ENCODE measurements around the gene CACNA2D3.
"Not testable (repeated sequence)": the region's sequence is repeated elsewhere in the genome, so short reads cannot be mapped to it uniquely, and the experiment has no call there.

CACNA2D3 gene

DNA sequence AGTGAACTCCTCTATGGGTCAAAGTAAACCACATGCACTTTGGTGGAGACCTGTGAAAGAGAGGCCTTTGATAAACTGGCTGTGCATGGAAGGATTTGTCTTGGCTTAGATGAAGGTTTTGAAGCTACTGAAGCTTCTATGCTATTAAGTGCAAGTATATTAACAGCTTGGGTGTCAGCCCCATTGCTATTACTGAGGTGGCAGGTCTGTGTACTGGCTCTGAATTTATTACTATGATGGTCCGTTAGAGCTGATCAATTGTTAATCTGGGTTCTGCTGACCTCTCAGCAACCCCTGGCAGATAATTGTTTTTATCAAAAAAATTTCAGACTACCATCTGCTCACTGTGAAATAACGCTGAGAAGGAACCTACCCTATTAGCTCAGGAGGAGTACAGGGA is 268.2 kb downstream of the CACNA2D3 start:
- no peak for DNase-seq

DNA sequence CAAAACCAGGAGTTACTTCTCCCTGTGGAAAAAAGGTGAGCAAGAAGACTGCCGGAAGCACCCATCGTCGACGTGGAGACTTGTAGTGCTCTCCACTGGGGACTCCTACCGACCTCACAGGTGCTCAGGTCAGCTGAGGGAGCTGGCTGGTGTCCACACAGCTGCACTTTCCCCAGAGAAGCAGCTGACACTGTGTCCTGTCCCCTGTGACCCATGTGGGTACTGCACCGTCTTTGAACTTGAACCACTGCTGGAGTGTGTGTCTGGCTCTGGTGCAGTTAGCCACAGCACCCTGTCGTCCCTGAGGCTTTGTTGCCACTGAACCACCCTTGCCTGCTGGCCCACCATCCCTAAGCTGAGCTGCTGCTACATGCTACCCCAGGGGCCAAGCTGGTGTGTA is 270.8 kb downstream of the CACNA2D3 start:
- DNase-seq: no peak

DNA sequence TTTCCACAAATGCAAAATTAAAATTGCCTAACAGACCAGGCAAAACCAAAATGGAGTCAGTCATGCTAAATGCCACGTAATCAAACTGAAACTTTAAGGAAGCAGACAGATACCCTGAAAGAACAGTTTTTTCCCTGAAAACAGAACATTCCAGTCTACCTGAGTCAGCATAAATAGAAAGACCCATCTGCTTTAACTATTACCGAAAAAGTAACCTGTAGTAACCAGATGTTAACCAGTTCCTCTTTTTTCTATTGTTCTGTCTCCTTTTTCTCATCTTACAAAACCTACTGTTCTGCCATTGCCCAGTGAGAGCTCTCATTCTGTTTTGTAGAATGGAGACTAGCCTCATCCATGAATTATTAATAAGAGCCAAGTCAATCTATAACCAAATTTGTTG is 286.0 kb downstream of the CACNA2D3 start:
- DNase-seq: no peak

DNA sequence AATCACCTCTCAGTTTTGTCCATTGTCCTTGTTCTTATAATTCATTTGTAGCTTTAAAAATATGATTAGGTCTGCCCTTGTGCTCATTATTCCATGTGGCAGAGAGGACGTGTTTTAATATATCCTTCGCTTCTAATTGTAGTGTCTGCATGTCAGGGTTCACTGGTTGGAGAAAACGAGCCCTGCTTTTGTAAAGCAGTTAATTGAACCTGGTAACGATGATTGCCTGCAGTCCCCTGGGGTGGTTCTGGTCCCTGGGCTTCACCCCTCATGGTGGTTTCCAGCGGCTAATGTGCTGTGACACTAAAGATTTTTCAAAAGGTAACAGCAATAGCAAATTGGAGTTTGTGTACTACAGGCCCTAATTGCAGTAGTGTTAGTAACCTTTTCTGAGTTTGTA is 299.6 kb downstream of the CACNA2D3 start:
- DNase-seq: no peak

DNA sequence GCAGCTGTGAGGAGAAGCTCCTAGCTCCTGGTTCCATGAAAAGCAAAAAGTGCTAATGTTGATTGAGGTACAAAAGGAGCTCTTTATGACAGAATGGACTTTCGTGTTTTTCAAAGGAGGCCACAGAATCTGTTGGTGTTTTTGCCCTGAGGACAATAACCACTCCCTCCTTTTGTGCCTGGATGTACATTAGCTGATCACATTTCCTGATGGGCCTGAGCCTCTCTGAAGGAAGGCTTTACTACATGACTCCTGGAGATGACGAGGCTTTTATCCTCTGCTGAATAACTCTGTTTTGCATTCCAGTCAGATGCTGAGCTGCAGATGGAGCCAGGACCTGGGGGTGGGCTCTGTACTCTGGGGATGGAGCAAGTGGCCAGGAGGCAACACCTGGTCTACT is 301.9 kb downstream of the CACNA2D3 start:
- DNase-seq: no peak

DNA sequence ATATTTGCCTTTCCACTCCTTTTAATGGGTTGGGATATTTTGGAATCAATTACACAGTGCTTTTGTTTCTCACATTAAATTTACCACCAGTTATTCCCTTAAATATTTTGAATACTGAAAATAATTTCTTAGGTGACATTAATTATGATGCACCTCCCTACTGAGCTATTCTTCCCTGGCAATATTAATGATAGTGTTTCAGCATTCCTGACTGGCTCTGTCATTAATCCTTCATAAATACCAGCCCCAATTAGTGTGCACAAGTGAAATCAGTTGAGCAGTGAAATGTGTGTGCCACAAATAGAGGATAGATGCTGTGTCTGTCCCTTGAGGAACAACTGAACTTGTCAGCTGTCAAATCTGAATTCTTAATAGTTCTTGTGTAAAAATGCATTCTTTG is 304.0 kb downstream of the CACNA2D3 start:
- no peak for DNase-seq

DNA sequence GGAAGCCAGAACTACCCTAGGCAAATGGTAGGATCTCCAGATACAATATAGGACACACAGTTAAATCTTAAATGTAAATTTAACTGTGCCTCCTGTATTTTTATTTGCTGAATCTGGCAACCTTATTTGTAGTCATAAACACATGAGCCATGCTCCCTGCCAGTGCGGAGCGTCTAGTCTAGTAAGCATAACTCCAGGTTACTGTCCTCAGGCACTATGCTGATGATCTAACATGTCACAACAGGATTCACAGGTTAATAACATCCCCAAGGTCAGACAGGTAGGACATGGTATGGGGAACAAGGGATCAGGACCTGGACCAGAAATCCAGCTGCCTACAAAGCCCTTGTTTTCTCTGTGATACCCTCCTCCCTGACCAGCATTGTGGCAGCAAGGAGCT is 305.1 kb downstream of the CACNA2D3 start:
- DNase-seq: no peak

DNA sequence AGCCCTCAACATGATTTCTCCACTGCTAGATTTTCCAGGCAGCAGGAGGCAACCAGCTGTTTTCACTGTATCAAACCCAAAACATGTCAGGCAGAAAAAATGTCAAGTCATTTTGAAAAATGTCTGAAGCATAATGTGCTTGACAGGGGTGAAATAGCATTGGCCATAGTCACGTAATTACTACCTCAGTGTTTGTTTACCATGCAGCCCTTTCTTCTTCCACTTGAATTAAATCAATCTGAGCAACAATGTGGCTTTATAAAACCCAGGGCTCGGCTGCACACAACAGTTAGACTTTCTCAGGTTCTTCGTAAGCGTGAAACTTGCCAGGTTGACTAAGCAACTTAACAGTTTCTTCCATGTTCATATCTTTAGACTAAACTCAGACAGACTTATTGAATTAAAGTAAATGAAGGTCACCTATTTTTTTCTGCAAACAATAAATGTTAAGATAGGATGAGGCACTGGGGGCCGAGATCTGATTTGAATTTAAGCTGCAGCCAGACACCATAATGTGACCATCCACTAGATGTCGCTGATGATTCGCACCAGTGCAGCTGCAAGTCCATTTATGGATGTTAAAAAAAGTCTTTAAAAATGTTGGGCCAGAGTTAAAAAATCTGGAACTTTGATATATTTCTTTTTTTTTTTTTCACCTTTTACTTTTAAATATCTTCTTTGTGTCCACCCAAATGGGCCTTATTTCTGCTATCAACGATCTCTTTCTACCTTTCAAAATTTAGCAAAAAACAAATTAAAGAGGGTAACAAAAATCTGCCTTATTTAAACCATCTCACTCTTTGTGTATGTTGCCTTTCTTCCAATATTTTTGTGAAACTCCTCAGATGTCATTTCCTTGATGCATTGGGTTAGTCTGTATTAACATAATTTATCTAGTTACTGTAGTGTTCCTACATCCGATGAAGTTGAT is 305.9 kb downstream of the CACNA2D3 start:
- DNase-seq: peak; percentile 26

DNA sequence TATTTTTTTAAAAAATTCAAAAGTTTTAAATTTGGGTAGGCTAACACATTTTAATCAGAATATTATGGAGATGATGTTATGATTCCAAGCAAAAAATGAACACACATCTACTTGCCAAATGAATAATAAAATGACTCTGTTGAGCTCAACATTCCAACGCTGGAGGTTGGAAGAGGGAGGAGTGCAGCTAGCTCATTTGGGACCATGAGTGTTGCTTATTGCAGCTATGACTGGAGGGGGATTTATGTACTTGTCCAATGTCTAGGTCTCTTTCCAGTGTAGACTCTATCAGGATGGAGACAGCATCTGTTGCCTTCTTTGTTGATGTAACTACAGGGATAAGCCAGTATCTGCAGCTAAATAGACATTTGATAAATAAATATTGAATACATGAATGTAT is 310.6 kb downstream of the CACNA2D3 start:
- no peak for DNase-seq

DNA sequence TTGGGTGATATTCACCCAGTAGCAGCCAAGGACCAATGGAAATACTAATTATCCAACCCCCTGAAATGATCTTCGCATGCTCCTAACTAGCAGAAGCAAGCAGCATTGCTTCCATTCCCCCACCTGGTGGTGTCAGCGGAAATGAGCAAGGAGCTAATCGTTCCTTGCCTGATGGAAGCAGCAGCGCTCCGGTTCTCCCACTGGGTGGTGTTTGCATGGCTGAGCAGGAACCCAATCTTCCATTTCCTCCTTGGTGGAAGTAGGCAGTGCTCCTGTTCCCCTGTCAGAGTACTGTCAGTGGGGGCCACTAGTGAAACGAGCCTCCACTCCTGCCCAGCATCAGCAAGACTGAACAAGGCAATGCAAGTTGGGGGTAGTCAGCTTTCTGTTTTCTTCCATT is 311.5 kb downstream of the CACNA2D3 start:
- DNase-seq: no peak

DNA sequence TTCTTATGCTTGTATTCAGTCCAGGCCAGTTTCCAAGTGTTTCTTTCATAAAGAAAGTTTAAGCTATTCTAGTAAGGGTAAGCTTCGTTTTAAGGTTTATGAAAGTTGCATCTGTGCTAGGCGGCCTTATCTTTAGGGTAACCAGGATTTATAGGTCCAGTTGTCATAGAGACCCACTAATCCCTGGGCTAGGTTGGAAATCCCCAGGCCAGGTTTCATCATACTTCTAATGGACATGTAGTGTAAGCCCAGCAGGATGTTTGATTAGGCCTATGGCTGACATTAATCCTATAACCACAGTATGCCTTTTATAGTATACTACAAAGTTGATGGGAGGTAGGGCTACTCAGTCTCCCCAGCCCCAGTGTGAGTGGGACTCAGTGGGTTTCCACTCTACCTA is 312.4 kb downstream of the CACNA2D3 start:
- DNase-seq: no peak

DNA sequence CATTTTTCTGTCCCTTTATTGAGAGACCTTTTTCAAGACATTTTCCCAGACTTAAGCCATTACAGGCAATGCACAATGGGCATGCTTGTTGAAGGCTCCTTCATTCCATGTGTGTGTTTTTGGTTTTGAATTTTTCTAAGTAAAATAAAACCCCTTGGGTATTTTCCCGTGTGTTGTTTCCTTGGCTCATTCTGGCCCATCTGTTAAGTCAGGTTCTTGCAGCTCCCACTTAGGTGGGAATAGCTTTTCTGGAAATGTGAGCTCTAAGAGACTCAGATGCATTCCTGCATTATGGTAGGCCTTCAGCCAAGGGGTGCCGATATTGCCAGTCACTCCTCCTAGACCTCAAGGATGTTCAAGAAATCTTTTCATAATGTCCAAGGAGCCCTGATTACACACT is 314.9 kb downstream of the CACNA2D3 start:
- no peak for DNase-seq

DNA sequence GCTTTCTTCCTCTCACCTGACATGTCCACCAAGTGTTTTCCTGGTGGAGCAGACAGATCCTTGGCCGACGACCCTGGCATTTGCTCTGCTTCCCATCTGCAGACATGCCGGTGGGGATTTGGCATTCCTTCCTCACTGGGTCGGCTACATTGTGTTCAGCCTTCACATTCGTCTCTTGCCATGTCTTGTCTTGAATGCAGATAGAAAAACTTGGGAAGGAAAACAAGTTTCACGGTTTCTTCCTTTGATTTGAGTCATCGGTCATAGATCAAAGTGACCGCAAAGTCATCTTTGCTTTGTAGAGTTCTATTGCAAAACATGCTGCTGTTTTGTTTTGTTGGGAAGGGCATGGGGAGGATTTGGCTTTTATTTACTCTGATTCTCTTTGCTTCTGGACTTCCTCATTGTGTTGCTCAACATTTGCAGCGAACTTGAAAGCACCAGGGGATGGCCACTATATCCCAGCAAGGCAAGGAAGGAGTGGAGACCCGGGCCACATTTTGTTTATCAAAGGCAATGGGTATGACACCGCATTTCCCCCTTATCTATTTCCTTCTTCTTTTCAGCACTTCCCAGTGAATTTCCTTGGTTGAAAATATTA is 321.3 kb downstream of the CACNA2D3 start:
- DNase-seq: no peak

DNA sequence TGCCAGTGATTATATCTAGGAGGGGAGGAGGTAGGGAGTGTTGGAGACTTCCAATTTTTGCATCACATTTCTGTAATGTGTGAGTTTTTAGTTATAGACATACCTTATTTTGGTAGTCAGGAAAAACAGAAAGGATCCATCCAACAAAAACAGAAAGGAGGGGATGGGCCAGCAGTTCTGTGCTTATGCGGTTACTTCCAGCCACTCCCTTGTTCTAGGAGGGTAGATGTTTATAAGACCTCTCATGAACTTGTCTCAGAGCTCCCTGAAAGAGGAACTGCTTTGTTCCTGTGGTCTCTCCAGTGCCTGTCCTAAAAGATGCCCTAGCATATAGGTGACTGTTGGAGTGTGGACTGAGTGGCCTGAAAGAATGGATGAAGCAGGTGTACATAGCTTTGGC is 323.3 kb downstream of the CACNA2D3 start:
- no peak for DNase-seq

DNA sequence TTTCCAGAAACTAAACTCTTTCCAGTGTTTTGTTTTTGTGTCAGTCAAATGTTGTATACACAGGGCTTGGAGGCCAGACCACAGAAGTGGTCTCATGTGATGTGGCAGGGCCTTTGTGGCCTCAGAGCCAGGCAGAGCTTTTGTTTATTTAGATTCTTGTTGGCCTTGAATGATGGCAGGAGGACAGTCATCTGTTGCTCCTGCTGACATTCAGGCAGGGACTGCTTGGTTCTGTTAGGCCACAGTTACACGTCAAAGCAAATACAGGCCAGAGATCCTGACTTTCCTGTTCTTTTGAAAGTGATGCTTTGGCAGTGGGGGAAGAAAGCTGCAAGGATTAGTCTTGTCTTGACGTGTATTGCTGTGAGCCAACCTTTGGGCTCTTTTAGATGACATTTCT is 325.1 kb downstream of the CACNA2D3 start:
- DNase-seq: no peak

DNA sequence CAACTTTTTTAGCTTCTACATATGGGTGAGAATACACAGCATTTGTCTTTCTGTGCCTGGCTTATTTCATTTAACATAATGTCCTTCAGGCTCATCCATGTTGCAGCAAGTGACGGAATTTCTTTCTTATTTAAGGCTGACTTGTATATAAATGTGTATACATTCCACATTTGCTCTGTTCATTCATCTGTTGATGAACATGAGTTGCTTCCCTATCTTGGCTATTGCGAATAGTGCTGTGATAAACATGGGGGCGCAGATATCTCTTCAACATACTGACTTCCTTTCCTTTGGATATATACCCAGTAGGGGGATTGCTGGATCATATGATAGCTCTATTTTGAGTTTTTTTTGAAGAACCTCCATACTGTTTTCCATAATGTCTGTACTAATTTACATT is 332.5 kb downstream of the CACNA2D3 start:
- no peak for DNase-seq

DNA sequence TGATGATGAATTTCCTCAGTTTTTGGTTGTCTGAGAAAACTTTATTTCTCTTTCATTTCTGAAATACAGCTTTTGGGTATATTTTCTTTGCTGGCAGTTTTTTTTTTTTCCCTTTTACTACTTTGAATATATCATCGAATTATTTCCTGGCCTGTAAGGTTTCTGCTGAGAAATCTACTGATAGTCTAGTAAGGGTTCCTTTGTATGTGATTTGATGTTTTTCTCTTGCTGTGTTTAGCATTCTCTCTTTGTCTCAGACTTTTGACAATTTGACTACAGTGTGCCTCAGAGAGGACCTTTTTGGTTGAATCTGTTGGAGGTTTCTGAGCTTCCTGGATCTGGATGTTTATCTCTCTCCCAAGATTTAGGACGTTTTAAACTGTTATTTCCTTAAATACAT is 336.0 kb downstream of the CACNA2D3 start:
- DNase-seq: no peak

DNA sequence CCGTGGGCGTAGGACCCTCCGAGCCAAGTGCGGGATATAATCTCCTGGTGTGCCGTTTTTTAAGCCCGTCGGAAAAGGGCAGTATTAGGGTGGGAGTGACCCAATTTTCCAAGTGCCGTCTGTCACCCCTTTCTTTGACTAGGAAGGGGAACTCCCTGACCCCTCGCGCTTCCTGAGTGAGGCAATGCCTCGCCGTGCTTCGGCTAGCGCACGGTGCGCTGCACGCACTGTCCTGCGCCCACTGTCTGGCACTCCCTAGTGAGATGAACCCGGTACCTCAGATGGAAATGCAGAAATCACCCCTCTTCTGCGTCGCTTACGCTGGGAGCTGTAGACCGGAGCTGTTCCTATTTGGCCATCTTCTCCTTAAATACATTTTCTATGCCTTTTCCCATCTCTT is 342.2 kb downstream of the CACNA2D3 start:
- not testable (repeated sequence) for DNase-seq

DNA sequence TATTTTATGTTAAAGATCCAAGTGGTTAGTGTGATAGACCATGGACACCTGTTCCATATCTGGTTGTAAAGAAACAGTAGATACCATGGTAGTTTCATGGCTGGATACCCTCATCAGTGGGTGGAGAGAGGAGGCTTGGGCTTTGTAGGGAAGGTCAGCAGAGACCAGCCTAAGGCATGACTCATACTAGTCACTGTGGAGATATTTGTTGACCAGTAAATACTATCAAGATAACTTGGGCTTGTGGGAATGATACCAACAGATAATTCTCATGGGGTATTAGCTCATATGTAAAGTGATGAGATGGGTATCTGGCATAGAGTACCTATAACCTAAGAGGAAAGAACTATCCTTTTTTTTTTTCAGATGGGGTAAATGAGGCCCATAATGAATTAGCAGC is 354.5 kb downstream of the CACNA2D3 start:
- DNase-seq: no peak

DNA sequence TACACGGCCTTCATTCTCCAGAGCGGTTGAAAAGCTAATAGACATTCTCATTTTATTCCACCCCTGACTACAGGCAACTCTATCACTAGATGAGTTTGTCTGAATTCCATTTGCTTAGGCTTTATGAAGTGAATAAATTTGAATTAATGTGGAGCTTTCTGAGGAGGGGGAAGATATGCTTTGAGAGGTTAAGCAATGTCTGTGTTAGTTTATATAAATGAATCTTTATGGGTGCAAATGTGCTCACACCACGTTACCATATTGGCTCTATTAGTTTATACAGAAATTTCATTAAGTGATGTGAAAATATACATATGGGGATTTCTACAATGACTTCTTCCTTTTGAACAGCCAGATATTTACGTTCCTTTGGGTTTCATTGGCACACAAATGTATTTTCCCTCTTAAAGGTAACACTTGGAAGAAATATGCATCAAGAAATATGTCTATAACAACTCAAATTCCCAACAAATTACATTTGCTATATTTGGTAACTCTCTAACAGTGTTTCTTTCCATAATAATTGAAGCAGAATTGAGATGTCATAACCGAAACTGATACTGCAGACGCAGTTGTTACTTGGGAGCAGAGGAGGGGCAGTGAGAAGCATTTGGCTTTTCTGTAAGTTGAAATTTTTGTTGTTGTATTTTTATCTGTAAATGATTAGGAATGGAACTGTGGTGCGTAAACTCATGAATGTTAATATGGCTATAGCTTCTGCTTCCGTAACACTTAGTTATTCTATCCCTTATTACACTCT is 359.4 kb downstream of the CACNA2D3 start:
- DNase-seq: no peak

DNA sequence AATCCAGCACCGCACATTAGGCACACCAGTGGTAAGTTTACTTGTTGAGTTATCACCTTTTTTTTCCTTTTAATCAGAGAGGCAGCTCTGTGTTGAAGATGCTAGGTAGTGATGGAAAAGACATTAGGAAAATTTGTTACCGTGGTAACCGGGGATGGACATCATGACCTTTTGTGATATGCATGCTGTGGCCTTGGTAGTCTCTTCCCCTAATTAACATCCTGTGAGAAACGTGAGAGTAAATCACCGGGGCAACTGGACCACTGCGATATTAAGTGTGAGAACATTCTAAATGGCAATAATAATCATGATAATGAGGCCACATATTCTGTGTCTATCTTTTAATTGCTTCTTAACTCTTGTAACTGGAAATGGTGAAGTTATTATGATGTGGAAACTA is 362.0 kb downstream of the CACNA2D3 start:
- no peak for DNase-seq

DNA sequence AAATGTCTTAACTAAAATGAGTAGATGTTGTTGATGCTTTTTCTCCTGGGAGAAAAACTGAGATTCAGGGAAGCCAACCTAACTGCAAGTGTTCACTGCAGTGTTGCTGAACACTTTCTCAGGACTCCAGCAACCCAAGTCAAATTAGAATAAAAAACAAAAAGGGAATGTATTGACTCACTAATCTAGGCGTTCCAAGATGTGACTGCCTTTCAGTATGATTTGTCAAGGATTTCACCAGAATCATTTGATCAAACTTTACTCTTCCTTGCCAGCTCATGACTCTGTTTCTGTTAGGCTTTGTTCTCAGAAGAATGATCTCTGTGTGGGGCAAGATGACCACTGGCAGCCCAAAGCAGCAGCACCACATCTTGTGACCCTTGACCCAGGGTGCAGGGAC is 364.0 kb downstream of the CACNA2D3 start:
- DNase-seq: no peak

DNA sequence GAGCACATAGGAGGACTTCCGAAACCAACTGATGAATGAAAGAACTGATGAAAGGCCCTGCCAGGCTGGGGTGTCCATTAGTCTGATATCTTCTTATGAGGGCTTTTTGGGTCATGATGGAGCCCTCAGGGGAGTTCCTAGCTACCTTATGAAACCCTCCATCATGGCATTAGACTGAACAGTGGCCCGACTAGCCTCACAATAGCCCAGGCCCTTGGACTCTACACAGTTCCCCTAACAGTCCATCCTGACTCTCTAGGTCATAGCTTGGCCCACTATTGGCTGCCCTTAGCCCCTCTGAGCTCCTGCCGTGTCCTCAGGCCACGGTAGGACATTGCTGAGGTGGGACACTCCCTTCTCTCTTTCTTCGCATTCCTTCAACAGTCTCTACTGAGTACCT is 365.9 kb downstream of the CACNA2D3 start:
- DNase-seq: no peak

DNA sequence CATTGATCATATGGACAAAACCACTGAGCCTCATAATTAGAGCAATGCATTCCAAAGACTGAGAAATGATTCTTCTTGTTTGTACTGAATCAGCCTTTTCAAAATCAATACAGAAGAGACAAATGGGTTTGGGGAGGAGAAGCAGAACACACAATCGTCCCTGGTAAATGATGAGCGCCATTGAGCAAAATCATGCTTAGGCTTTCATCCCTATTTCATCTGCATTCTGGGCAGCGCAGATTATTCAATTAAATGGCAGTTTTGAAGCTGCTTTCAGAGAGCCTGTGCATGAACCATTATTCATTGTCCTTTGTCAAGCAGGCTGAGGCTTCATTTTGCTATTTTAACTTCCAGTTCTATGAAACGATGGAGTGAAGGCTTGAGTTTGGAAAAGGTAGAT is 371.9 kb downstream of the CACNA2D3 start:
- no peak for DNase-seq
